ENCODE data around the gene NDUFB3.
"Not testable (repeated sequence)": the region's sequence is repeated elsewhere in the genome, so short reads cannot be mapped to it uniquely, and the experiment has no call there.

NDUFB3 gene

DNA sequence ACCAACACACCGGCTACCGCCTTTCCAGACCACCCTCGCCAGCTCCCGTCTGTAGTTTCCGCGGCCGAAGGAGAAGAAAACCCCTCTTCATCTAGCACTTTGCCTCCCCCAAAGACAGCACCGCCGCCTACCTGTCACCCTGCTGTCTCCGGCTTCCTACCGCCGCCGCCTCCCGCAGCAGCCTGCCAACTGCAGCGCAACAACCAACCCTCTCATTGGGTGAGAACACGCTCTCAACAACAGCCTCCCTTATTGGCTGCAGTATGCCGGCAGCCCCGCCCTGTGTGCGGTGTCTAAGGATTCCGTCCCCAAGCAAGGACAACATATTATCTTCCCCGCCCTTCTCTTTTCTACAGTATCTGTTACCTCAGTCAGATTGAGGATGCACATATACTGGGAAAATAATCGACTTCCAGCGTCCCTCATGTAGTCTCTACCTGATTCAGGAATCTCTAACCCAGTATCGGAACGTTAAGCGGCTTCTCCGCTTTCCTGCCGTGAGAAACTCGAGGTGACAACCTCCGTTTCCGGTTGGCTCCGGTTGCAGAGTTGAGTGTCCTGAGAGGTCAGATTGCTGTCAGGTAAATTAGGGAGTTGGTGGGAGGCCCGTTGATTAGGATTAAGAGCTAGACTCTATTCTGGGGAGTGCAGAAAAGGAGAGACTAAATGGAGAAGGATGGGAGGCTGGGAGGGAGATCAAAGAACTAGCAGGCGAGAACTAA is at the start of gene NDUFB3, which contains the start of gene HYCC2:
TSS of gene NDUFB3 (plus strand) at position 523 of the 722 bp plus-strand sequence. CDS start 6,882 bp downstream, outside the sequence.
TSS of gene HYCC2 (minus strand) at position 193 of the 722 bp plus-strand sequence. CDS start 47,662 bp downstream, outside the sequence.
- DNase-seq = peak; percentile 81

DNA sequence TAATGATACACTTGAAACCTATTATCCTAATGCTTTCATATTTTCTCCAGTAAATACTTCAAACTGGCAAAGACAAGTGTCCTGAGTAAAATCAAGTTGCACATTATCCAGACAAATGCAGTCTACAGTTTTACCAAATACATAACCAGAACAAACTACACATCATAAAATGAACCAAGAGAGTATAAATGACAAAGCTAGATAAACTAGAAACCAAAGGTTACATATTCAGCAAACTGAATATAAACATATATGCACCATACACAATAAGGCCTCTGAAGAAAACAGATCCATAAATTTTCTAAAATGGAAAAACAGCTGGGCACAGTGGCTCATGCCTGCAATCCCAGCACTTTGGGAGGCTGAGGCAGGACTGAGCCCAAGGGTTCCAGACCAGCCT is 47.3 kb upstream of the NDUFB3 start:
- DNase-seq = no peak

DNA sequence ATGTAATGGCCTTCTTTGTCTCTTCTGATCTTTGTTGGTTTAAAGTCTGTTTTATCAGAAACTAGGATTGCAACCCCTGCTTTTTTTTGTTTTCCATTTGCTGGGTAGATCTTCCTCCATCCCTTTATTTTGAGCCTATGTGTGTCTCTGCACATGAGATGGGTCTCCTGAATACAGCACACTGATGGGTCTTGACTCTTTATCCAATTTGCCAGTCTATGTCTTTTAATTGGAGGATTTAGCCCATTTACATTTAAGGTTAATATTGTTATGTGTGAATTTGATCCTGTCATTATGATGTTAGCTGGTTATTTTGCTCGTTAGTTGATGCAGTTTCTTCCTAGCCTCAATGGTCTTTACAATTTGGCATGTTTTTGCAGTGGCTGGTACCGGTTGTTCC is 37.4 kb upstream of the NDUFB3 start:
- DNase-seq = not testable (repeated sequence)

DNA sequence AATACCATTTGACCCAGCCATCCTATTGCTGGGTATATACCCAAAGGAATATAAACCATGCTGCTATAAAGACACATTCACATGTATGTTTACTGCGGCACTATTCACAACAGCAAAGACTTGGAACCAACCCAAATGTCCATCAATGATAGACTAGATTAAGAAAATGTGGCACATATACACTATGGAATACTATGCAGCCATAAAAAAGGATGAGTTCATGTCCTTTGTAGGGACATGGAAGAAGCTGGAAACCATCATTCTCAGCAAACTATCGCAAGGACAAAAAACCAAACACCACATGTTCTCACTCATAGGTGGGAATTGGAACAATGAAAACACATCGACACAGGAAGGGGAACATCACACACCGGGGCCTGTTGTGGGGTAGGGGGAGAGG is 33.4 kb upstream of the NDUFB3 start:
- not testable (repeated sequence) for DNase-seq

DNA sequence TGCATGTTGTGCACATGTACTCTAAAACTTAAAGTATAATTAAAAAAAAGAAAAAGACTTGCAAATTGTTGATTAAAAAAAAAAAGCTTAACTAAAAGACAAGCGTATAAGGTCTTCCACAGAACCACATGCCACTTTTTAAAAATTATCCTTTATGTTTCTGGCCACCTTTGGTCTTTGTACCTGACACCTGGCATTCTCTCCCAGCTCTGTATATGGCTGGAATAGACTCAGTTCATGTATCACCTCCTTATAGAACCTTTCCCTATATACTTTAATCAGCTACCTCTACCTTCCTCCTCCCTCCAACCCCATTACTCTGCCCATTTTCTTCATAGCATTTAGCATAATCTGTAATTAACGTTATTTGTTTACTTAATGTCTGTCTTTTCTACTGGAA is 32.9 kb upstream of the NDUFB3 start:
- no peak for DNase-seq

DNA sequence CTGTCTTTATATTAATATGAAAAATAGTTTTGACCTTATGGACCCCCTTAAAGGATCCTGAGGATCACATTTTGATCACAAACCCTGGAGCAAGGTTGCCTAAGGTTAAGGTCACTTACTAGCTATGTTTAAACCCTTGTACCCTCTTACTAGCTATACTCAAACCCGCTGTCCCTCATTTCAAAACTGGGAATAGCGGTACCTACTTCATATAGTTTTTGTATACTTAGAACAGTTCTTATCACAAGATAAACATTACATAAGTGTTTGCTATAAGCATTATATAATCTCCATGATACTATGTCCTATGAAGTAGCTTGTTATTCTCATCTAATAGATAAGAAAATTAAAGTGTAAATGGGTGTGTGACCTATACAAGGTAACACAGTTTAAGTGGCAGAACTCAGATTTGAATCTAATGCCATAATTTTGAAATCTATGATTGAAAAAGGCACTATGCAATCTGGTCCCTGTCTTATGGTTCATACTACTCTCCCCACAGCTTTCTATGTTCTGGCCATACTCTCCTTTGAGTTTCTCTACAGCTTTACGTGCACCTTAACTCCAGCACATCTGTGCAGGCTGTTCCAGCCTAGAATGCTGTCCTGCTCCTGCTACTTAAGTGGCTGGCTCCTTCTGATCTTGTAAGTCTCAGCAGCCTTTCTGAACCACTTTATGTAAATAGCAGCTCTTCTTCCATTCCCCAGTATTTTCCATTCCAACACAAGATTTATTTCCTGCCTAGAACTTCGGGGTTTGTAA is 30.8 kb upstream of the NDUFB3 start:
- DNase-seq = no peak

DNA sequence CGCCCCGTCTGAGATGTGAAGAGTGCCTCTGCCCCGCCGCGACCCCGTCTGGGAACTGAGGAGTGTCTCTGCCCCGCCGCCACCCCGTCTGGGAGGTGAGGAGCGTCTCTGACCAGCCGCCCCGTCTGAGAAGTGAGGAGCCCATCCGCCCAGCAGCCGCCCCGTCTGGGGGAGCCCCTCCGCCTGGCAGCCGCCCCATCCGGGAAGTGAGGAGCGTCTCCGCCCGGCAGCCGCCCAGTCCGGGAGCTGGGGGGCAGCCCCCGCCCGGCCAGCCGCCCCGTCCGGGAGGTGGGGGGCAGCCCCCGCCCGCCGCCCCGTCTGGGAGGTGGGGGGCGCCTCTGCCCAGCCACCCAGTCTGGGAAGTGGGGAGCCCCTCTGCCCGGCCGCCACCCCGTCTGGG is 29.4 kb upstream of the NDUFB3 start:
- not testable (repeated sequence) for DNase-seq

DNA sequence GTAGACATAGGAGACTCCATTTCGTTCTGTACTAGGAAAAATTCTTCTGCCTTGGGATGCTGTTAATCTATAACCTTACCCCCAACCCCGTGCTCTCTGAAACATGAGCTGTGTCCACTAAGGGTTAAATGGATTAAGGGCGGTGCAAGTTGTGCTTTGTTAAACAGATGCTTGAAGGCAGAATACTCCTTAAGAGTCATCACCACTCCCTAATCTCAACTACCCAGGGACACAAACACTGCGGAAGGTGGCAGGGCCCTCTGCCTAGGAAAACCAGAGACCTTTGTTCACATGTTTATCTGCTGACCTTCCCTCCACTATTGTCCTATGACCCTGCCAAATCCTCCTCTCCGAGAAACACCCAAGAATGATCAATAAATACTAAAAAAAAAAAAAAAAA is 28.8 kb upstream of the NDUFB3 start:
- not testable (repeated sequence) for DNase-seq

DNA sequence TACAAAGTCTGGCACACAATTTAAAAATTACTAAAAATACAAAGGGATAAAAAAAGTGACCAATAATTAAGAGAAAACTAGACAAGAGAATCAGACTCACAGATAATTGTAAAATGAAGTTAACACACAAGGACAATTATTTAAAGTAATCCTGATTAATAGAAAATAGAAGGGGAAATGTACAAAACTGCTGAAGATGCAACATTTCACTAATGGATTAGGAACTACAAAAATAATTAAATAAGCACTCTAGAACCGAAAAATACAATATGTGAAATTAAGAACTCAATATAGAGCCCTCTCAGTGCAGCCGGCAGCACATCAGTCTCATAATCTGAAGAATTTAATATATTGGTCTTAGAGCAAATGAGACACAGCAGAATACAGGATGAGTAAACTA is 24.9 kb upstream of the NDUFB3 start:
- no peak for DNase-seq

DNA sequence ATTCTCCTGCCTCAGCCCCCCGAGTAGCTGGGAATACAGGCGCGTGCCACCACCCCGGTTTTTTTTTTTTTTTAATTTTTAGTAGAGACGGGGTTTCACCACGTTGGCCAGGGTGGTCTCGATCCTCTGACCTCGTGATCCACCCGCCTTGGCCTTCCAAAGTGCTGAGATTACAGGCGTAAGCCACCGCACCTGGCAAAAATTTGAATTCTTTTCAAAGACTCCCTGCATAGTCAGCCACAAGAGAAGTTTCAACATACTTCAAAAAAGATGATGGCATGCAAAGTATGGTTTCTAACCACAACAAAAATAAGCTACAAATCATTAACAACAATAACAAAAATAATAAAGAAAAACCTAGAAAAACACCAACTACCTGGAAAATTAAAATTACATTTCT is 22.3 kb upstream of the NDUFB3 start:
- DNase-seq = no peak

DNA sequence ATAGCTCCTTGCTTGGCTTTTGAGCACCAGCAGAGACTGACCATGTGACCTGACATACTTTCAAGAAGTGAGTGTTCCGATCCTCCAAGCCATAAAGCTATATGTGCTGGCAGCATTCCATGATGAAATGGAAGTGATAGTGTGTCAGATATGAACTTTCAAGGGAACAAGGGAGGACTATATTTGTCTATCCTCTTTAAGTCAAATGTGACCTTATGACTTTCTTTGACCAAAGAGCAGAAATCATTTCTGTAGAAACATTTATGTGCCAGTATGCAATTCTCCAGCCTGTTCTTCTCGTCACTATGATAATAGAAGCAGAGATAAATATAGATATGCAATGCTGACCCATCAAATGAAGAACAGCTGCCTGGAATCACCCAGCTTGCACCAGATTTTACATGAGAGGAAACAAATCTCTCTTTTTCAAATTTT is 14.7 kb upstream of the NDUFB3 start:
- no peak for DNase-seq

DNA sequence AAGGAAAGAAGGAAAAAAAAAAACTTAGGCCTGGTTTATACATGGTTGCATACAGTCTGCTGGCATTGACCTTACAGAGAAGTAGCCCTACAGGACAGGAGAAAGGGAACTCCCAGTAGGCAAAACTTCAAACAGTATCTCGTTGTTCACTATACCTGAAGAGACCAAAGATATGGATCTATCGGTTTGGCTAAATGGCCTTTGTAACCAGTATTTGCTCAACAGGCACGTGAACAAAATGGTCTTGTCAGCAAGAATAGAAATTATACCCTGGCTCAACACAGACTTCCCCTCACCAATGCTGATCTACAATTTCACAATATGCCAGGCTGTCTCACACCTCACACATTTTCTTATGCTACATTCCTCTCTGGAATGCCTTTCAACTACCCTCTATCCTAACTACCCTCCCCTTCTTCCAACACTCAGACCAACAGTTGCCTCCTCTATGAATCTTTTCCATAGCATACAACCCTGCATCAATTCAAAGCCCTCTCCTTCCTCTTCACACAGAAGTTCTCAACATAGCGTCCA is 14.0 kb upstream of the NDUFB3 start:
- no peak for DNase-seq

DNA sequence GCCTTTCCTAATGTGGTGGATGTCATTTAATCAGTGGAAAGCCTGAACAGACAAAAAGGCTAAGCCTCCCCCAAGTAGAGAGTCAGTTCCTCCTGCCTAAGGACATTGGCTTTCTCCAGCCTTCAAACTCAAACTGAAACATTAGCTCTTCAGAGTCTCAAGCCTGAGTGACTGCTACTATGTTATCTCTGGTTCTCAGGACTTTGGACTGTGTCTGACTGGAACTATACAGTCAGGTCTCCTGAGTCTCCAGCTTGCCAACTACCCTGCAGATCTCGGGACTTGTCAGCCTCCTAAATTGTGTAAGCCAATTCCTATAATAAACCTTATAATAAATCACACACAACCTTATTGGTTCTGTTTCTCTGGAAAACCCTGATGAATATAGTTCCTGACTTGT is 12.9 kb upstream of the NDUFB3 start:
- no peak for DNase-seq

DNA sequence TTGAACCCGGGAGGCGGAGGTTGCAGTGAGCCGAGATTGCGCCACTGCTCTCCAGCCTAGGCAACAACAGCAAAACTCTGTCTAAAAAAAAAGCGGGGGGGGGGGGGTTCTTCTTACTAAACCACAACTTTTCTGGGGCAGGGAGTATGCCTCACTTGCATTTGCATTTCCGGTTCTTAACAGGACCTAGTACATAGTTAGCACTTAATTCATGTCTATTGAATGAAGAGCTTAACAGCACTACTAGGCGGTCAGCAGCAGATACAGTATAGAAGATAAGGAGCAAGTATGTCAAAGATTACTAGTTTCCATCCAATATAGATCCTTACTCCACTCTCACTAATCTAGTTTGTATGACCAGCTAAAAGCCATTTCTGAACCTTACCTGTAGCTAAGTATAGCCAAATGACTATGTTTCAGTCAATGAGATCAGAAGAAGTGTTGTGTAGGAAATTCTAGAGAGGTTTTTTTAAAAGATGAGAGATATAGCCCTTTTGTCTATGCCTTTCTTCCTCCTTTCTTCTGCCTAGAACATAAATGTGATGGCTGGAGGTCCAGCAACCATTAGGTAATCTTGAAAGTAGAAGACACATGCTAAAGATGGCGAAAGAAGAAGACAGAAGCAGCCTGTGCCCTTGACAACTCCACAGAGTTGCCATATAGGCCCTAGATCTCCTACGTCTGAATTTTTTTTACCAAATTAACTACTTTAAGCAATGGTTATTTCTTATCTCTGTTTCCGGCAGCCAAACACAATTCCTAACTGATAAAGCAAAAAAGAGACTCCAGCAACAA is 11.6 kb upstream of the NDUFB3 start:
- DNase-seq = no peak

DNA sequence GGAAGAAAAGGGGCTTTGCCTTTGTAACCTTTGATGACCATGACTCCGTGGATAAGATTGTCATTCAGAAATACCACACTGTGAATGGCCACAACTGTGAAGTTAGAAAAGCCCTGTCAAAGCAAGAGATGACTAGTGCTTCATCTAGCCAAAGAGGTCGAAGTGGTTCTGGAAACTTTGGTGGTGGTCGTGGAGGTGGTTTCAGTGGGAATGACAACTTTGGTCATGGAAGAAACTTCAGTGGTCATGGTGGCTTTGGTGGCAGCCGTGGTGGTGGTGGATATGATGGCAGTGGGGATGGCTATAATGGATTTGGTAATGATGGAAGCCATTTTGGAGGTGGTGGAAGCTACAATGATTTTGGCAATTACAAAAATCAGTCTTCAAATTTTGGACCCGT is 8.3 kb upstream of the NDUFB3 start:
- DNase-seq = not testable (repeated sequence)

DNA sequence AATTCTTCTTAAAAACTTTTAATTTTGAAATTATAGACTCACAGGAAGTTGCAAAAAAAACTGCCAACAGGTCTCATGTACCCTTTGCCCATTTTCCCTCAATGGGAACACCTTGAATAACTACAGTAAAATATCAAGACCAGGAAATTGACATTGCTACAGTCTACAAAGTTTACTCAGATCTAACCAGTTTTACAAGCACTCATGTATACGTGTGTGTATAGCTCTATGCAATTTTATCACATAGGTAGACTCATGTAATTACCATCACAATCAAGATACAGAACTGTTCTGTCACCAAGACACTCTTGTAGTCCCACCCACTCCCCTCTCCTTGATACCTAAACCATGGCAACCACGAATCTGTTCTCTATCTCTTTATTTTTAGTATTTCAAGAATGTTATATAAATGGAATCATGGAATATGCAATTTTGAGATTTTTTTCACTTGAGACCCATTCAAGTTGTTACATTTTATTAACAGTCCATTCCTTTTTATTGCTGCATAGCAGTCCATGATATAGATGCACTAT is 6.9 kb upstream of the NDUFB3 start:
- no peak for DNase-seq

DNA sequence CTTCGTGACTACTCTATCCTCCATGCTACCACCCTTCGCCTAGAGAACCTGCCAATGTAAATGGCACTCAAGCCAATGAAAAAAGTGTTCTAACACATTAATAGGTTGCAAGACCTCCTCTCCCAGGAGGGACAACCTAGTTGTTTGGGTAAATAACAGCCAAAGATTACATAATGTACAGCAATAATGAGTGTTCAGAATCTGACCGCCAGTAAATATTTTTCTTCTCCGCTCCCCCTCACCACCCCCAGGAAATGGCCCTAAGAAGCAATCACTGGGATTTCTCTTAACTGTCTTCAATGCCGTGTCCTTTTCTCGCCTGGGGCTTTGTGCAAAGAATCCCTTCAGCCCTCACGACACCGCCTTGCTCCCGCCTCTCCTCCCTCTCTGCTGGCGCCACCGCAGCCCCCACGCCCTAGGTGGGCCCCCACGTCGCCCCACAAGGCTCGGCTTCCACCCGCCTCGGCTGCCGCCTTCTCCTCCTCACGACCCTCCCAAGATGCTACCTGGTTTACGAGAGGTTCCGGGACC is 788 bp upstream of the NDUFB3 start:
- DNase-seq = no peak

DNA sequence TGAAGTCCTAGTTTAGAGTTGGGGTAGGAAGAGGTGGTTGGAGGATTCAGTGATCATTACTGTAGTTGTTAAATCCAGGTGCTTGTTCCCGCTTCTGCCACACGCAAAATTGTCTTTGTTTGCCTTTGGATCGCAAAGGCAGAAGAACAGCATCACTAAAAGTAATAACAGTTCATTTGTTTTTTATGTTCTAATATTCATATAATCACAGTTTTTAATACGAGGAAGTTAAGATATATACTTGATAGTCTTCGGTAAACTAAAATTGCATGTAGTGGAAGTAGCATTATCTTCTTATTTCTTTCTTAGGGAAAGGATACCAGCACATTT is 365 bp downstream of the NDUFB3 start:
- DNase-seq = no peak

DNA sequence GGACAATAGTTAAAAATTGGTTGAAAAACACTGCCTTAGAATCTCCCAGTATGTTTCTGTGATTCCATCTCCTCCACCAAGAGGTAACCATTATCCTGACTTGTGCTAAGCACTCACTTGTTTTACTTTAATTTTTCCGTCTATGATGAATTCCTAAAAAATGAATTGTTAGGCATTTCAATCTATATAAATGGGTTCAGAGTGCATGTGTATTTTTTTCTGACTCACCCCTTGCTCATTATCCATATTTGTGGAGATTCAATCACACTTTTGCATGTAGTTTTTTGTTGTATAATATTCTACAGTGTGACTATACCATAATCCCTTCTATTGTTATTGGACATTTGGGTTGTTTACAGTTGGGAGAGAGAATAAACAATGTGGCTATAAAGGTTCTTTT is 1.3 kb downstream of the NDUFB3 start:
- no peak for DNase-seq

DNA sequence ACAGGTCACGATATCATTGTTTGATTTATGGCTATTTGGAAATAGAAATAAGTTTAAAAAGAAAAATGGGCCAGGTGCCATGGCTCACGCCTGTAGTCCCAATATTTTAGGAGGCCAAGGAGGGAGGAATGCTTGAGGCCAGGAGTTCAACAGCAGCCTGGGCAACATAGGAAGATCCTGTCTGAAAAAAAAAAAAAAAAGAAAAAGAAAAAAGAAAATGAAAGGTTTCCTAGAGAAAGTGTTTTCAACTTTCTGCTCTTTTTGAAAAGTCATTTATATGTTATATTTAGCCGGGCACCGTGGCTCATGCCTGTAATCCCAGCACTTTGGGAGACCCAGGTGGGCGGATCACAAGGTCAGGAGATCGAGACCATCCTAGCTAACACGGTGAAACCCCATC is 3.2 kb downstream of the NDUFB3 start:
- no peak for DNase-seq

DNA sequence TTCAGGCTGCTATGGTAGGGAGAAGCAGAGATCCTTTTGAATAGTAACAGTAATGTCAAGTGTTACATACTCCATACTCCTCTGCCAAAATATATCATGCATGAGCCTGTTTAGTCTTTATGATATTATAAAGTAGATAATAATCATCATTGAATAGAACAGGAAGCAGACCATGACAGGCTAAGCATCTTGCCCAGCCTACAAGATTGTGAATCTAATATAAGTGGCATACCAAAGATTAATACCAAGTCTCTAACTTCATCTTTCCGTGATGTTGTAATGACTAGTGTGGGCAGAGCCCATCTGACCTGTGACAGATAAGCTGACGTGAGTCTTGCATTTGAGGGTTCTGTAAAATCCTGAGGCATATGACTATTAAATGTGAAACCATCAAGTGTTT is 13.1 kb downstream of the NDUFB3 start:
- DNase-seq = no peak

DNA sequence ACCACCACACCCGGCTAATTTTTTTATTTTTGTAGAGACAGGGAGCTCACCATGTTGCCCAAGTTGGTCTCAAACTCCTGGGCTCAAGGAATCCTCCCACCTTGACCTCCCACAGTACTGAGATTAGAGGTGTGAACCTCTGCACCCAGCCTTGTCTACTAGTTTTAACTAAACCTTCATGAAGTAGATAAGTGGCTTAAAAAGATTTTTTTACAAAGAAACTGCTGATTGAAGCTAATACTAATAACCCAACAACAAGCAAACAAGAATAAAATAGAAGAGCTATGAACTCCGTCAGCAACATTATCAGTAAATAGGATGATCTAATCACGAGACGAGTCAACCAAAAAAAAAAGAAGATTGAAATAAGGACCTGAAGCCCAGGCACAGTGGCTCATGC is 18.8 kb downstream of the NDUFB3 start:
- DNase-seq = no peak

DNA sequence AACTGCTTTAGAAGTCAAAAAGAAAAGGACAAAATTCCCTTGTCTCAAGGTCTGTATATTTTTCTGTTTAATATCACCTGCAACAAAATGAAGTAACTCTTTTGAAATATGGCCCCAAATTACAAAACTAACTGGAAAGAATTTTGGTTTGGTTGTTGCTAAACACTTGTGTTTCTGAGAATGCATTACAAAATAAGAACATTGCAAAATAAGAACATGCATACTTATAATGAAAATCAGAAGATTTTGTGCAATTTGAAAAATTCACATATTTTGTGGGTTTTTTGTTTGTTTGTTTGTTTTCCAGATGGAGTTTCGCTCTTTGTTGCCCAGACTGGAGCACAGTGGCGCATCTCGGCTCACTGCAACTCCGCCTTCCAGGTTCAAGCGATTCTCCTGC is 21.8 kb downstream of the NDUFB3 start:
- DNase-seq = no peak
